ENCODE measurements around the gene THSD4.

DNA sequence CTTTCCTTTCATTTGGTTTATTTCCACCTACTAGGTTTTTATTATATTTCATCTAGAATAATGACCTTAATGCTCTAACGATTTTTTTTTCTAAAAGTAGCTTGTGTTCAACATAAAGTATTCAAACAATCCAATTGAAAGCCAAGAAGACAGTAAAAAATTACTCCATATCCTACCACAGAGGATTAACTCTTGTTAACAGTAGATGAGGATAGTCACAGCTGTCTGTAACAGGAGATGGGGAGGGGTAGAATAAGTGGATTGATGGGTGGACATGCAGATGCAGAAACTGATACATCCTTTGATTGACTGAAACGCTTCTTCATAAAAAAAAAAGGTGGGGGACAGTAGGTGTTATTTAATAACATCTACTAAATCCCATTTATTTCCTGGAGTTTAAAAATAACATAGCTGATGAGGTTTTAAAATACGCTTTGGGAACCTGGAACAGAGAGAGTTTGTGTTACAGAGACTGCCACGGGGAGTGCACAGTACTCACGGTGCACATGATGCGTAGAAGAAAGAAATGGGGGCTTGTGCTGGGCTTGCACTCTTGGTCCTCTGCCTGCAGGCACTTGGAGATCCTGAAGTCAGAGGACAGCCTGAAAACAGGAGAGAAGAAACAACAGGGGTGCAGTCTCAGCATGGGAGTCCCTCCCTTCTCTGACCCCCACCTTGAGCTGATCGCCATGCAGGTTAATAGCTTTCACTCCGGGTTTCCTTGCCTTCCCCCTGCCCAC, 226.7 kb downstream of the THSD4 start:
- TF ChIP-seq TAF1 (IDR thresholded peaks at IDR 0.05; ENCODE audit: borderline replicate concordance, low read depth, low read length) = no peak
- TF ChIP-seq POLR2A (IDR thresholded peaks at IDR 0.05; ENCODE audit: low read depth, low read length) = no peak
